ENCODE data around the gene SOX21. TPM values are rescaled to one million over a fixed set of nuclear protein-coding genes. Genes with fewer than 3 reads are reported as not detected.
"Not testable (repeated sequence)": the region's sequence is repeated elsewhere in the genome, so short reads cannot be mapped to it uniquely, and the experiment has no call there.

SOX21 gene
- total RNA-seq, 4 donors from 2014 or later, result 0.07 TPM; not detected in 3

DNA sequence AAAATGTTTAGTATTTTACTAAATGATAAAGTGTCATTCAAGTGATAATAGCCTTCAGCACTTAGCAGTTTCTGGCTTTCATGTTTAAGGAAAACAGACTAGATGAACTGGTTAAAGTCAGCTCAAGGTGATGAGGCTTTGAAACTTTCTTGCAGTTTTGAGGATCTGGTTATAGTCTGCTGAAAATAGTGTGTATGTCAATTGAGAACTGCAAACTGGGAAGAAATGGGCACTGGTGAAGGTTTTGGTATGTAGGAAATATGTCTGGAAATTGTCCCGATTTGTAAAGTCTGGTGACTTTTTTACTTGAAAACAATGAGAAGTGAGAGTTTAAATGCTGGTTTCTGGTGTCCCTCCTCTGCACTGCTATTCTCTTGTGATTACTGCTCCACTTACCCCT lies 36.8 kb upstream of the SOX21 start:
- no peak overlapping the region for H3K4me3 ChIP-seq
- TF ChIP-seq POLR2A (IDR thresholded peaks at IDR 0.05), result no peak
- TF ChIP-seq, protein P1, sequence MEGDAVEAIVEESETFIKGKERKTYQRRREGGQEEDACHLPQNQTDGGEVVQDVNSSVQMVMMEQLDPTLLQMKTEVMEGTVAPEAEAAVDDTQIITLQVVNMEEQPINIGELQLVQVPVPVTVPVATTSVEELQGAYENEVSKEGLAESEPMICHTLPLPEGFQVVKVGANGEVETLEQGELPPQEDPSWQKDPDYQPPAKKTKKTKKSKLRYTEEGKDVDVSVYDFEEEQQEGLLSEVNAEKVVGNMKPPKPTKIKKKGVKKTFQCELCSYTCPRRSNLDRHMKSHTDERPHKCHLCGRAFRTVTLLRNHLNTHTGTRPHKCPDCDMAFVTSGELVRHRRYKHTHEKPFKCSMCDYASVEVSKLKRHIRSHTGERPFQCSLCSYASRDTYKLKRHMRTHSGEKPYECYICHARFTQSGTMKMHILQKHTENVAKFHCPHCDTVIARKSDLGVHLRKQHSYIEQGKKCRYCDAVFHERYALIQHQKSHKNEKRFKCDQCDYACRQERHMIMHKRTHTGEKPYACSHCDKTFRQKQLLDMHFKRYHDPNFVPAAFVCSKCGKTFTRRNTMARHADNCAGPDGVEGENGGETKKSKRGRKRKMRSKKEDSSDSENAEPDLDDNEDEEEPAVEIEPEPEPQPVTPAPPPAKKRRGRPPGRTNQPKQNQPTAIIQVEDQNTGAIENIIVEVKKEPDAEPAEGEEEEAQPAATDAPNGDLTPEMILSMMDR (IDR thresholded peaks at IDR 0.05), result no peak
- no peak overlapping the region for H3K27ac ChIP-seq
- no peaks in the 10 kb centered on the region for H3K9me3 ChIP-seq
- no peak for DNase-seq
- H3K4me1 ChIP-seq, result no peaks in the 10 kb centered on the region
- no peaks in the 10 kb centered on the region for H3K27me3 ChIP-seq
- intact Hi-C loops (cut with DNase I; ENCODE audit: low total_unique reads), result no loop called here
- H3K36me3 ChIP-seq, result no peaks in the 10 kb centered on the region

- intact Hi-C loops (cut with DNase I; ENCODE audit: low total_unique reads), result no loop called here
- no peaks in the 10 kb centered on the region for H3K27me3 ChIP-seq
- no peak for DNase-seq
- H3K36me3 ChIP-seq, result no peaks in the 10 kb centered on the region
- TF ChIP-seq, protein P1 (IDR thresholded peaks at IDR 0.05), result no peak
- TF ChIP-seq POLR2A (IDR thresholded peaks at IDR 0.05), result no peak
- H3K27ac ChIP-seq, result no peak overlapping the region
- H3K4me1 ChIP-seq, result no peaks in the 10 kb centered on the region
- H3K9me3 ChIP-seq, result no peaks in the 10 kb centered on the region
- H3K4me3 ChIP-seq, result no peak overlapping the region
Observed at GRCh38 chr13:94739235-94739634, 26.9 kb upstream of the SOX21 start.

- Histone ChIP-seq H3K36me3 (no peaks in the 10 kb centered on the region), H3K27ac (no peak overlapping the region), H3K4me1 (no peaks in the 10 kb centered on the region), H3K9me3 (no peaks in the 10 kb centered on the region), H3K27me3 (no peaks in the 10 kb centered on the region), H3K4me3 (no peak overlapping the region)
- intact Hi-C loops (cut with DNase I; ENCODE audit: low total_unique reads), result no loop called here
- TF ChIP-seq, protein P1 (IDR thresholded peaks at IDR 0.05), result no peak
- TF ChIP-seq POLR2A (IDR thresholded peaks at IDR 0.05), result no peak
- DNase-seq, result no peak
Observed at GRCh38 chr13:94731028-94731427, 18.7 kb upstream of the SOX21 start.

- H3K27ac ChIP-seq; H3K36me3 ChIP-seq; DNase-seq; H3K9me3 ChIP-seq; H3K4me3 ChIP-seq; H3K4me1 ChIP-seq; H3K27me3 ChIP-seq; intact Hi-C loops (cut with DNase I; ENCODE audit: low total_unique reads): not testable (repeated sequence)
Observed at GRCh38 chr13:94729941-94730340, 17.6 kb upstream of the SOX21 start.

DNA sequence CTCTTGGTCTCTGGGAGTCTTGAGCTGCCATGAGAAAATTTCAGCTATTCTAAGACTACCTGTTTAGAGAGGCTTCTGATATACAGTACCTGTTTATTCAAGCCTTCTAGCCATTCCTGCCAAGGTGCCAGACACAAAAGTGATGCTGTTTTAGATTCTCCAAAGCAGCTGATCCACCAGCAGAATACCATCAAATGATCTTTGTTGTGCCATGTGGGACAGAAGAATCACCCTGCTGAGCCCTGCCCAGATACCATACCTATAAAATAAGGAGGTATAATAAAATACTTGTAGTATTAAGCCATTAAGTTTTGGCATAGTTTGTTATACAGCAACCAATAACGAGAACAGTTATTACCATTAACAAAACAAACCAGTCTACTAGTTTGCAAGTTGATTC lies 14.1 kb upstream of the SOX21 start:
- Histone ChIP-seq H3K9me3 (no peaks in the 10 kb centered on the region), H3K4me1 (no peaks in the 10 kb centered on the region), H3K27me3 (no peaks in the 10 kb centered on the region), H3K4me3 (no peak overlapping the region), H3K27ac (no peak overlapping the region), H3K36me3 (no peaks in the 10 kb centered on the region)
- intact Hi-C loops (cut with DNase I; ENCODE audit: low total_unique reads), result no loop called here
- no peak for DNase-seq
- TF ChIP-seq, protein P1 (IDR thresholded peaks at IDR 0.05), result no peak
- TF ChIP-seq POLR2A (IDR thresholded peaks at IDR 0.05), result no peak
